ENCODE measurements around the gene FAM187B. TPM values are rescaled to one million over a fixed set of nuclear protein-coding genes. Genes with fewer than 3 reads are reported as not detected.

The FAM187B gene
- total RNA-seq, 4 donors from 2014 or later = 0.67 TPM; not detected in 3

GRCh38 chr19:35249146-35249847 is 20.8 kb upstream of the FAM187B start:
- 8 to 18% methylated on average over 22 to 39 of the region's 39 CpGs for WGBS, 2 donors
- H3K9me3 ChIP-seq = no peaks in the 10 kb centered on the region
- TF ChIP-seq CTCF (IDR thresholded peaks at IDR 0.05) (no peak), POLR2A (IDR thresholded peaks at IDR 0.05) (no peak)
- peaks cover 0 to 4% of the 10 kb centered on the region in 2 donors for H3K36me3 ChIP-seq
- no peaks in the 10 kb centered on the region for H3K27me3 ChIP-seq
- DNase-seq = no peak
- intact Hi-C loops (cut with DNase I) = loop anchor here (2.0 kb wide), 1 partner anchor 18 kb away; no protein-coding TSS in a partner anchor
- peak overlapping the region; percentile 75 to 77 (median 77) for H3K4me3 ChIP-seq (replicated peaks in 1 of 3)
- H3K4me1 ChIP-seq = peaks cover 7 to 9% of the 10 kb centered on the region in 2 donors
- peak overlapping the region; percentile 98 to 99 (median 98) for H3K27ac ChIP-seq

GRCh38 chr19:35248310-35249145 is 20.0 kb upstream of the FAM187B start, which contains the start of gene LSR:
Gene LSR, plus strand, starts transcription at chr19:35249002. Its CDS starts 21 bp downstream, at chr19:35249023.
- intact Hi-C loops (cut with DNase I) = loop anchor here (2.0 kb wide), 1 partner anchor 18 kb away; no protein-coding TSS in a partner anchor
- WGBS, 2 donors = 0% methylated on average over 26 to 44 of the region's 69 CpGs
- H3K9me3 ChIP-seq = no peaks in the 10 kb centered on the region
- H3K27me3 ChIP-seq = no peaks in the 10 kb centered on the region
- DNase-seq = peak; percentile 95 to 97
- peaks cover 0 to 4% of the 10 kb centered on the region in 2 donors for H3K36me3 ChIP-seq
- peak within 1 kb of the TSS; percentile 75 to 77 (median 77) for H3K4me3 ChIP-seq (replicated peaks in 1 of 3)
- H3K4me1 ChIP-seq = peaks cover 7 to 9% of the 10 kb centered on the region in 2 donors
- peak within 1 kb of the TSS; percentile 98 to 99 (median 98) for H3K27ac ChIP-seq
- peak in 1 of 6 experiments; percentile 20 for TF ChIP-seq CTCF (IDR thresholded peaks at IDR 0.05)
- TF ChIP-seq POLR2A (IDR thresholded peaks at IDR 0.05) = peak; percentile 82 to 97

GRCh38 chr19:35247526-35248309 is 19.2 kb upstream of the FAM187B start:
- DNase-seq = peak; percentile 95 to 96
- 2% methylated on average over 12 to 39 of the region's 42 CpGs for WGBS, 2 donors
- peak overlapping the region; percentile 98 to 99 (median 98) for H3K27ac ChIP-seq
- TF ChIP-seq CTCF (IDR thresholded peaks at IDR 0.05) = peak; percentile 30 to 79 (median 58)
- peak in 1 of 2 donors; percentile 54 for TF ChIP-seq POLR2A (IDR thresholded peaks at IDR 0.05)
- no peaks in the 10 kb centered on the region for H3K27me3 ChIP-seq
- H3K9me3 ChIP-seq = no peaks in the 10 kb centered on the region
- intact Hi-C loops (cut with DNase I) = loop anchor here (2.0 kb wide), 1 partner anchor 19 kb away; no protein-coding TSS in a partner anchor
- peaks cover 0 to 4% of the 10 kb centered on the region in 2 donors for H3K36me3 ChIP-seq
- H3K4me3 ChIP-seq (replicated peaks in 1 of 3) = peak overlapping the region; percentile 75 to 77 (median 77)
- H3K4me1 ChIP-seq = peaks cover 7 to 9% of the 10 kb centered on the region in 2 donors

DNA sequence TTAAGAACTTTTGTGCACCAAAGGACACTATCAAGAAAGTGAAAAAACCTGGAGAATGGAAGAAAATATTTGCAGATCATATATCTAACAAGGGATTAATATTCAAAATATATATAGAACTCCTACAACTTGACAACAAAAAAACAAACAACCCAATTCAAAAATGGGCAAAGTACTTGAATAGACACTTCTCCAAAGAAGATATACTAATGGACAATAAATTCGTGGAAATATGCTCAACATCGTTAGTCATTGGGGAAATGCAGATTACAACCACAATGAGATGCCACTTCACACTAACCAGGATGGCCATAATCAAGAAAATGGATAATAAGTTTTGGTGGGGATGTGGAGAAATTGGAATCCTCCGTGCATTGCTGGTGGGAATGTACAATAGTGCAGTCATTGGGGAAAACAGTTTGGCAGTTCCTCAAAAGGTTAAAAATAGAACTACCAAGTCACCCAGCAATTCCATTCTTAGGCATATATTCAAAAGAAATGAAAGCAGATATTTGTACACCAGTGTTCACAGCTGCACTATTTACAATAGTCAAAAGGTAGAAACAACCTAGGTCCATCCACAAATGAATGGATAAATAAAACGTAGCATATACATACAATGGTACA is 18.0 kb upstream of the FAM187B start:
- no peak overlapping the region for H3K4me3 ChIP-seq (replicated peaks in 1 of 3)
- H3K9me3 ChIP-seq = no peaks in the 10 kb centered on the region
- peaks cover 7 to 9% of the 10 kb centered on the region in 2 donors for H3K4me1 ChIP-seq
- H3K27me3 ChIP-seq = no peaks in the 10 kb centered on the region
- WGBS, 2 donors = 78 to 81% methylated on average over 4 of the region's 4 CpGs
- DNase-seq = no peak
- peaks cover 0 to 4% of the 10 kb centered on the region in 2 donors for H3K36me3 ChIP-seq
- H3K27ac ChIP-seq = no peak overlapping the region
- intact Hi-C loops (cut with DNase I) = no loop called here
- TF ChIP-seq POLR2A (IDR thresholded peaks at IDR 0.05) = no peak
- TF ChIP-seq CTCF (IDR thresholded peaks at IDR 0.05) = no peak
